BLaER1 (cell line): Measurements from ENCODE around the gene UBXN2A.
A peak's percentile ranks its signal among the peaks of the same experiment; 100 is the strongest.
"Not testable (repeated sequence)": the region's sequence is repeated elsewhere in the genome, so short reads cannot be mapped to it uniquely, and the experiment has no call there.

Source experiments
- H3K27ac ChIP-seq: shearing (Covaris generic); formaldehyde crosslinking; 2 replicates; pipeline ENCODE4 v1.8.1; 2022
- H3K27me3 ChIP-seq: shearing (Covaris generic); formaldehyde crosslinking; 2 replicates; pipeline ENCODE4 v1.8.1; 2022
- H3K36me3 ChIP-seq: shearing (Covaris generic); formaldehyde crosslinking; 2 replicates; pipeline ENCODE4 v1.8.1; 2022
- H3K4me1 ChIP-seq: shearing (Covaris generic); formaldehyde crosslinking; 2 replicates; pipeline ENCODE4 v1.8.1; 2022
- H3K4me2 ChIP-seq: shearing (Covaris generic); formaldehyde crosslinking; 2 replicates; pipeline ENCODE4 v1.8.1; 2022
- H3K4me3 ChIP-seq: shearing (Covaris generic); formaldehyde crosslinking; 2 replicates; pipeline ENCODE4 v1.8.1; 2022
- H3K9ac ChIP-seq: shearing (Covaris generic); formaldehyde crosslinking; 2 replicates; pipeline ENCODE4 v1.8.1; 2022
- H3K9me3 ChIP-seq: shearing (Covaris generic); formaldehyde crosslinking; 2 replicates; pipeline ENCODE4 v1.8.1; 2022
- H4K20me1 ChIP-seq: shearing (Covaris generic); formaldehyde crosslinking; 2 replicates; pipeline ENCODE4 v1.8.1; 2022
- Cebpa-rat ChIP-seq: shearing (Covaris generic); IDR thresholded peaks from 2 replicates; pipeline ENCODE4 v1.8.1; 2022

The UBXN2A gene

GRCh38 chr2:23940718-23941620 is 706 bp downstream of the UBXN2A start:
- Histone ChIP-seq H3K9me3 (no peaks in the 10 kb centered on the region), H3K36me3 (peaks cover 15% of the 10 kb centered on the region), H3K4me1 (peaks cover 32% of the 10 kb centered on the region), H3K4me3 (peak overlapping the region; percentile 91), H3K4me2 (peak overlapping the region; percentile 85), H3K27me3 (no peaks in the 10 kb centered on the region), H4K20me1 (peaks cover 50% of the 10 kb centered on the region), H3K27ac (peak overlapping the region; percentile 93), H3K9ac (peak overlapping the region; percentile 96)
- no peak for TF ChIP-seq Cebpa-rat

DNA sequence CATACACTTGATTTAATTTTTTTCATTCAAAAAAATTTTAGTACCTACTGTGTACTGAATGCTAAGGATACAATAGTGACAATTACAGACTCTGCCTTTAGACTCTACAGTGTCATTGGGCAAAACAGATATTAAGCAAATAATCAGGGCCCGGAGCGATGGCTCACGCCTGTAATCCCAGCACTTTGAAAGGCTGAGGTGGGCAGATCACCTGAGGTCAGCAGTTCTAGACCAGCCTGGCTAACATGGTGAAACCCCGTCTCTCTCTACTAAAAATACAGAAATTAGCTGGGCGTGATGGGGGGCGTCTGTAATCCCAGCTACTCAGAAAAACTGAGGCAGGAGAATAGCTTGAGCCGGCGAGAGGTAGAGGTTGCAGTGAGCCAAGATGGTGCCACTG is 1.4 kb downstream of the UBXN2A start:
- peaks cover 56% of the 10 kb centered on the region for H4K20me1 ChIP-seq
- H3K36me3 ChIP-seq = peaks cover 20% of the 10 kb centered on the region
- H3K27me3 ChIP-seq = no peaks in the 10 kb centered on the region
- peaks cover 32% of the 10 kb centered on the region for H3K4me1 ChIP-seq
- peak overlapping the region; percentile 85 for H3K4me2 ChIP-seq
- H3K9me3 ChIP-seq = no peaks in the 10 kb centered on the region
- TF ChIP-seq Cebpa-rat = no peak
- peak overlapping the region; percentile 96 for H3K9ac ChIP-seq
- peak overlapping the region; percentile 91 for H3K4me3 ChIP-seq
- H3K27ac ChIP-seq = 0 out of 2 replicates have a peak overlapping the region, but pooled peaks have one; percentile 93

GRCh38 chr2:23943666-23944065 is 3.4 kb downstream of the UBXN2A start:
- Histone ChIP-seq H3K27ac (no peak overlapping the region), H3K36me3 (peaks cover 25% of the 10 kb centered on the region), H3K27me3 (no peaks in the 10 kb centered on the region), H4K20me1 (peaks cover 76% of the 10 kb centered on the region), H3K9me3 (no peaks in the 10 kb centered on the region), H3K4me1 (peaks cover 28% of the 10 kb centered on the region), H3K9ac (no peak overlapping the region), H3K4me2 (no peak overlapping the region), H3K4me3 (no peak overlapping the region)
- TF ChIP-seq Cebpa-rat = no peak

DNA sequence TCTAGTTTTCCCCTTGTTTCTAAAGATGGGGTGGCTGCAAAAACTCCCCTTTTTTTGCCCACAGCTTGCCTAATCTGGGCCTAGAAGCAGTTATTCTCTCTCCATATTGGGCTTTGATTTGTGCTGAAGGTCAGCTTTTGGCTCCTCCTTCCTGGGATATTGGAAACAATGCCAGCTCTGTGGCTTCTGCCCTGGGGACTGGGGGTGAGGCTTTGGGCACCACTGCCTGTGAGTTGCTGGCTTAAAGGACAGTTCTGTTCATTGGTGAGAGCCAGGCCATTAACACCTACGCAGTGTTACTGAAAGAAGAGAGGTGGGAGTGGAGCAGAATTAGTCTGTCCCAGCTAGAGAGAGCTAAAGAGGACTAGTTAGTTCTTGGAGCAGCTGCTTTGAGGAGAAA is 4.3 kb downstream of the UBXN2A start:
- H3K36me3 ChIP-seq = peaks cover 25% of the 10 kb centered on the region
- no peak overlapping the region for H3K4me3 ChIP-seq
- peaks cover 85% of the 10 kb centered on the region for H4K20me1 ChIP-seq
- no peak for TF ChIP-seq Cebpa-rat
- no peak overlapping the region for H3K9ac ChIP-seq
- peaks cover 22% of the 10 kb centered on the region for H3K4me1 ChIP-seq
- H3K27ac ChIP-seq = no peak overlapping the region
- no peak overlapping the region; the same call in 1 of the 2 replicates for H3K4me2 ChIP-seq
- H3K27me3 ChIP-seq = no peaks in the 10 kb centered on the region
- H3K9me3 ChIP-seq = no peaks in the 10 kb centered on the region

GRCh38 chr2:23944976-23945375 is 4.7 kb downstream of the UBXN2A start:
- Histone ChIP-seq H3K9ac (no peak overlapping the region), H3K4me2 (no peak overlapping the region), H3K4me3 (no peak overlapping the region), H3K36me3 (peaks cover 25% of the 10 kb centered on the region), H3K27ac (no peak overlapping the region), H3K4me1 (peaks cover 22% of the 10 kb centered on the region), H3K9me3 (no peaks in the 10 kb centered on the region), H4K20me1 (peaks cover 85% of the 10 kb centered on the region), H3K27me3 (no peaks in the 10 kb centered on the region)
- no peak for TF ChIP-seq Cebpa-rat

DNA sequence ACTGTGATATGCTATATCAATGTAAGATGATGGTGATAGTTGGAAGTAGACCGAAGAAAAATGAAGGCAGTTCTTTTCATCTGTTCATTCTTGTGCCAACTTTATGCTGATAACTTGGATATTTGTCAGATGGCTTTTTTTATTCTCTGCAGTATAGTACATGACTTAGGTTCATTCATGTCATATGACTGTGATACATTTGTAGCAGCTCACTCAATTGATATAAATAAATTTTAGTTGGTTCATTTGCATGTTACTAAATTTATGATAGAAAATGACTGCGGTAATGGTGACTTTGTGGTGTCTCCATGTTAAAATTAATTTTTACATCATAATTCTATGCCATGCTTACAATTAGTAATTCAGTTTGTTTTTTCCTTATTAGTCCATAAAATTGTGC is 7.1 kb downstream of the UBXN2A start:
- Histone ChIP-seq H3K27me3 (no peaks in the 10 kb centered on the region), H3K4me1 (peaks cover 10% of the 10 kb centered on the region), H3K4me2 (no peak overlapping the region), H4K20me1 (peaks cover 92% of the 10 kb centered on the region), H3K9me3 (no peaks in the 10 kb centered on the region), H3K36me3 (peaks cover 35% of the 10 kb centered on the region), H3K4me3 (no peak overlapping the region), H3K27ac (no peak overlapping the region), H3K9ac (no peak overlapping the region)
- TF ChIP-seq Cebpa-rat = no peak

- Histone ChIP-seq H4K20me1 (peaks cover 90% of the 10 kb centered on the region), H3K36me3 (peaks cover 32% of the 10 kb centered on the region)
- not testable (repeated sequence) for H3K4me2 ChIP-seq, H3K27ac ChIP-seq, H3K9me3 ChIP-seq, H3K4me1 ChIP-seq, H3K27me3 ChIP-seq, H3K4me3 ChIP-seq, H3K9ac ChIP-seq
These were observed 12.3 kb downstream of the UBXN2A start for GRCh38 chr2:23952558-23952957.

DNA sequence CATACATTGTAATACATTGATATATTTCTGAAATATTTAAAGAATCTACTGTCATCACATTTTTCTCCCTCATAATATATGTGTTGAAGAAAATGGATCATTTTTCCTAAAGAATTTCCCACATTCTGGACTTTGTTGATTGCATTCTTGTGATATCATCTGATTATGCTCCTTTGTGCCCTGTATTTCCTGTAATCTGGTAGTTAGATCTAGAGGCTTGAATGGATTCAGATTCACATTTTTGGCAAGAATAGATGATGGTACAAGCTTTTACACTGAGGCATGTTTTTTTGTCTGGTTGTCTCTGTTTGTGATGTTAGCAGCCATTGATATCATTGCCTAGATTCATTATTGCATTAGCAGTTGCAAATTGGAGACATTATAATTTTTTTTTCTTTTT is 13.4 kb downstream of the UBXN2A start:
- Histone ChIP-seq H3K27me3 (no peaks in the 10 kb centered on the region), H3K9ac (no peak overlapping the region), H3K4me3 (no peak overlapping the region), H3K4me1 (no peaks in the 10 kb centered on the region), H3K9me3 (no peaks in the 10 kb centered on the region), H4K20me1 (peaks cover 90% of the 10 kb centered on the region), H3K4me2 (no peak overlapping the region), H3K27ac (no peak overlapping the region), H3K36me3 (peaks cover 37% of the 10 kb centered on the region)
- no peak for TF ChIP-seq Cebpa-rat

DNA sequence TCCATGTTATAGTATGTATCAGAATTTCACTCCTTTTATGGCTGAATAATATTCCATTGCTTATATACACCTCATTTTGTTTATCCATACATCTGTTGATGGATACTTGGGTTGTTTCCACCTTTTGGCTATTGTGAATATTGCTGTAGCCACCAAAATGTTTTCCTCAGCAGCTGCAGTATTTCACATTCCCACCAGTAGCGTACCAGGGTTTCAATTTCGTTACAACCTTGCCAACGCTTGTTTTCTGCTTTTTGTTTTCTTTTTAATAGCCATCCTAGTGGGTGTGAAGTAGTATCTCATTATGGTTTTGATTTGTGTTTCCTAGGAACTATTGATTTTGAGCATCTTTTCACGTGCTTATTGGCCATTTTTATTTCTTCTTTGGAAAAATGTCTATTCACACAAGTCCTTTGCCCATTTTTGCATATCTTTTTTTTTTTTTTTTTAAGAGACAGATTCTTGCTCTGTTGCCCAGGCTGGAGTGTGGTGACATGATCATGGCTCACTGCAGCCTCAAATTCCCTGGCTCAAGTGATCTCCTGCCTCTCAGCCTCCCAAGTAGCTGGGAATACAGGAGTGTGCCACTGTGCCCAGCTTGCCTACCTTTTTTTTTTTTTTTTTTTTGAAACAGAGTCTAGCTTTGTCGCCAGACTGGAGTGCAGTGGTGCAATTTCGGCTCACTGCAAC is 14.2 kb downstream of the UBXN2A start:
- H3K9me3 ChIP-seq = no peaks in the 10 kb centered on the region
- no peak overlapping the region for H3K4me3 ChIP-seq
- H3K36me3 ChIP-seq = peaks cover 45% of the 10 kb centered on the region
- H3K9ac ChIP-seq = no peak overlapping the region
- peaks cover 88% of the 10 kb centered on the region for H4K20me1 ChIP-seq
- H3K27ac ChIP-seq = no peak overlapping the region
- no peaks in the 10 kb centered on the region for H3K27me3 ChIP-seq
- H3K4me2 ChIP-seq = no peak overlapping the region
- TF ChIP-seq Cebpa-rat = no peak
- H3K4me1 ChIP-seq = no peaks in the 10 kb centered on the region

DNA sequence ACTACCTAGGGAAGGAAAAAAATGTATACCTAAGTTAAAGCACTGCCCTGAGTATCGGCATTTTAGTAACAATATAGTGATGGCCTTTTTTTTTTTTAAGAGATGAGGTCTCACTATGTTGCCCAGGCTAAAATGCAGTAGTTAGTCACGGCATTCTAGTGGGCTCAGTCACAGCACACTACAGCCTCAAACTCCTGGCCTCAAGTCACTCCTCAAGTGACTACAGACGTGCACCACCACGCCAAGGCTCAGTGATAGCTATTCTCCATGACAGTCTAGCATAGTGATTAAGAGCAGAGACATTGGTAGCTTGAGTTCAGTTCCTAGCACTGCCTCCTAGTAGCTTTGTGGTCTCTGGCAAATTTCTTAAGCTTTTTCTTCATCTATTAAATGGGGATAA is 27.6 kb downstream of the UBXN2A start:
- Histone ChIP-seq H3K27me3 (no peaks in the 10 kb centered on the region), H3K4me3 (no peak overlapping the region), H3K9ac (no peak overlapping the region), H4K20me1 (peaks cover 41% of the 10 kb centered on the region), H3K27ac (no peak overlapping the region), H3K36me3 (peaks cover 81% of the 10 kb centered on the region), H3K9me3 (no peaks in the 10 kb centered on the region), H3K4me2 (no peak overlapping the region), H3K4me1 (no peaks in the 10 kb centered on the region)
- no peak for TF ChIP-seq Cebpa-rat
